HG03039 (cell line): ENCODE results near the gene POMGNT1.
"Not testable (repeated sequence)": the region's sequence is repeated elsewhere in the genome, so short reads cannot be mapped to it uniquely, and the experiment has no call there.

Experiments
- ATAC-seq: cut with Tn5 transposase; IDR thresholded peaks from one replicate; pipeline ENCODE4 v1.9.1; 2021; ENCODE audit warnings: mild to moderate bottlenecking, moderate library complexity; ENCODE audit not compliant: unreplicated experiment

Gene POMGNT1

GRCh38 chr1:46197964-46198811 lies at the start of gene POMGNT1:
TSS of gene POMGNT1 (minus strand) at chr1:46198434. CDS start at chr1:46197821, 613 bp downstream.
- peak; percentile 72 for ATAC-seq

- peak; percentile 91 for ATAC-seq
Measured at GRCh38 chr1:46247436-46248121, 49.3 kb upstream of the POMGNT1 start, which contains the start of gene RAD54L. TSS of gene RAD54L (plus strand) at chr1:46247763. CDS start at chr1:46248406, 643 bp downstream.

- peak; percentile 38 for ATAC-seq
Measured at GRCh38 chr1:46246548-46247435, 48.6 kb upstream of the POMGNT1 start.

- ATAC-seq = not testable (repeated sequence)
Measured at GRCh38 chr1:46246136-46246535, 47.9 kb upstream of the POMGNT1 start.

- no peak for ATAC-seq
Measured at GRCh38 chr1:46244656-46245371, 46.6 kb upstream of the POMGNT1 start.

- ATAC-seq = not testable (repeated sequence)
Measured at GRCh38 chr1:46243831-46244230, 45.6 kb upstream of the POMGNT1 start.

- no peak for ATAC-seq
Measured at GRCh38 chr1:46242918-46243317, 44.7 kb upstream of the POMGNT1 start.

GRCh38 chr1:46241733-46242132 lies 43.5 kb upstream of the POMGNT1 start:
- ATAC-seq = not testable (repeated sequence)

- ATAC-seq = not testable (repeated sequence)
Measured at GRCh38 chr1:46238865-46239264, 40.6 kb upstream of the POMGNT1 start.

- no peak for ATAC-seq
Measured at GRCh38 chr1:46236882-46237281, 38.6 kb upstream of the POMGNT1 start.

- not testable (repeated sequence) for ATAC-seq
Measured at GRCh38 chr1:46231231-46231630, 33.0 kb upstream of the POMGNT1 start.

- no peak for ATAC-seq
Measured at GRCh38 chr1:46224966-46225365, 26.7 kb upstream of the POMGNT1 start.

- ATAC-seq = peak; percentile 67
Measured at GRCh38 chr1:46223472-46223943, 25.3 kb upstream of the POMGNT1 start.

GRCh38 chr1:46223055-46223454 lies 24.8 kb upstream of the POMGNT1 start:
- not testable (repeated sequence) for ATAC-seq

- ATAC-seq = no peak
Measured at GRCh38 chr1:46221749-46222148, 23.5 kb upstream of the POMGNT1 start.

- ATAC-seq = no peak
Measured at GRCh38 chr1:46220808-46221207, 22.6 kb upstream of the POMGNT1 start.

GRCh38 chr1:46219551-46220520 lies 21.6 kb upstream of the POMGNT1 start:
- no peak for ATAC-seq

GRCh38 chr1:46218443-46218842 lies 20.2 kb upstream of the POMGNT1 start:
- no peak for ATAC-seq

GRCh38 chr1:46215504-46215903 lies 17.3 kb upstream of the POMGNT1 start:
- no peak for ATAC-seq
